ENCODE results near the gene CLDN19. TPM values are rescaled to one million over a fixed set of nuclear protein-coding genes. Genes with fewer than 3 reads are reported as not detected.

Gene CLDN19
- total and polyA plus RNA-seq, 9 donors, result 0.10 to 3.5 (median 0.58) TPM

DNA sequence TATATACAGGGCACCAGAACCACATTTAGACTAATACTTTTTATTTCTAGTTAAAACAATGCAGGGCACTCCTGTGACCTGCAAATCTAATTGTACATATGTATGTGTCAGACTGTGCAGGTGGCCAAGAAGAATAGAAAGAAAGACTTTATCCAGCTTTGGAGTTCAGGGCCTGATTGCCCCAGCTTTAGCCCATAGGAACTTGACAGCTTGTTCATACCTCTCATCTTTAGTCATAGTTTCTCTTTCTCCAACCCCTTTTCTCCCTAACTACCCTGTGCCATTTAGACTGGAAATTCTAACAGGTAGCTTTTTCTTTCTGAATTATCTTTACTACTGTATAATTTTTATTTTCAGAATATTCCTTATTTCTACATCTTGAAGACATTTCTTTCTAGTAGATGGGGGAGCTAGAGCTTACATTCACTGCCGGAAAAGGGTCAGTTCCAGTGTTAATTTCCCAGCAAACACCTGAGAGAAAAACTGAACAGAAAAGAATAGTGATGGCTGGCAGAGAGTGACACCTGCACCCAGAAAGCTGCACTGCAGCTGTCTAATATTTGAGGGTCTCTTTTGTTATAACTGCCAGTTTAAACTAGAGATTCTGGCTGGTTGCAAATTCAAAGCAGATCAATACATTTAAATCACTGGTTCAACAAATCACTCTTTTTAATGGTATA, 49.4 kb downstream of the CLDN19 start:
- no CpG with 5 or more reads among the region's 1 CpG for WGBS (ENCODE audit: insufficient coverage)
- DNase-seq, result no peak
- Histone ChIP-seq H3K27ac (ENCODE audit: low read length) (no peak overlapping the region), H3K36me3 (ENCODE audit: control insufficient read depth, insufficient read depth, low read length) (peaks cover 8% of the 10 kb centered on the region), H3K4me3 (ENCODE audit: low read length) (no peak overlapping the region), H3K4me1 (ENCODE audit: control insufficient read depth, insufficient read depth, low read length) (peaks cover 4% of the 10 kb centered on the region), H3K27me3 (ENCODE audit: control insufficient read depth, insufficient read depth, low read length) (no peaks in the 10 kb centered on the region), H3K9me3 (replicated peaks; ENCODE audit: control insufficient read depth, low read depth, low read length) (no peaks in the 10 kb centered on the region)

DNA sequence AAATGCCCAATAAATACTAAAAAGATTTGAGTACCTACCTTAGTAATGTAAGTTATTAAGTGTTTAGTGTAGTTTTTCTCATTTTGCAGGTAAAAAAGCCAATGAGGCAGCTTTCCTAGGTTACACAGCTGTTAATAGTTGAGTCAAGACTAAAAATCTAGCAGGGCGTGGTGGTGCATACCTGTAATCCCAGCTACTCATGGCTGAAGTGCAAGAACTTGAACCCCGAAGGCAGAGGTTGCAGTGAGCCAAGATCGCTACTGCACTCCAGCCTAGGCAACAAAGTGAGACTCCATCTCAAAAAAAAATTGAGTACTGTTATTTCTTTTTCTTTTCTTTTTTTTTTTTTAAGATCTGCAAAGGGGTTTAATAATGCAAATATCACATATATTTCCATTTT, 50.1 kb downstream of the CLDN19 start:
- Histone ChIP-seq H3K9me3 (replicated peaks; ENCODE audit: control insufficient read depth, low read depth, low read length) (no peaks in the 10 kb centered on the region), H3K36me3 (ENCODE audit: control insufficient read depth, insufficient read depth, low read length) (peaks cover 5% of the 10 kb centered on the region), H3K4me3 (ENCODE audit: low read length) (no peak overlapping the region), H3K27me3 (ENCODE audit: control insufficient read depth, insufficient read depth, low read length) (no peaks in the 10 kb centered on the region), H3K4me1 (ENCODE audit: control insufficient read depth, insufficient read depth, low read length) (peaks cover 4% of the 10 kb centered on the region), H3K27ac (ENCODE audit: low read length) (no peak overlapping the region)
- DNase-seq, result no peak
- WGBS (ENCODE audit: insufficient coverage), result 75% methylated on average over 1 of the region's 3 CpGs

DNA sequence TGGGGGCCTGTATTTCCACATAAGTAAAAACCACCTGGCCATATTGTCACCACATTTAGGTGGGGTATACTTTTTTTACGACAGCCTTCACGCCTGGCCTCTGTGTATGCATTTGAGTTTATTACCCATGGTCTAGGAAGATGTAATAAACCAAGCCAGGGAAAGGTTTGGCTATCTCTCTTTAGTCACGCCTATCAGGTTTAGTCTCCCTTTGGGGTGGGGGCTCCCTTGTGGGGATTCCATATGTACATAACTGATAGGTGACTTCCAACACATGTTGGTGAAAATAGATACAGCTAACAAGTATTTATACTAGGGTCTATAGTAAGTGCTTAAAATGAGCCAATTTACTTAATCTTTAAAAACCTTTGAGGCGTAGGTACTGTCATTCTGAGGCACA, 53.6 kb downstream of the CLDN19 start:
- Histone ChIP-seq H3K4me3 (ENCODE audit: low read length) (no peak overlapping the region), H3K36me3 (ENCODE audit: control insufficient read depth, insufficient read depth, low read length) (peaks cover 8% of the 10 kb centered on the region), H3K27ac (ENCODE audit: low read length) (no peak overlapping the region), H3K9me3 (replicated peaks; ENCODE audit: control insufficient read depth, low read depth, low read length) (no peaks in the 10 kb centered on the region), H3K27me3 (ENCODE audit: control insufficient read depth, insufficient read depth, low read length) (no peaks in the 10 kb centered on the region), H3K4me1 (ENCODE audit: control insufficient read depth, insufficient read depth, low read length) (peaks cover 7% of the 10 kb centered on the region)
- no CpG with 5 or more reads among the region's 4 CpGs for WGBS (ENCODE audit: insufficient coverage)
- no peak for DNase-seq

DNA sequence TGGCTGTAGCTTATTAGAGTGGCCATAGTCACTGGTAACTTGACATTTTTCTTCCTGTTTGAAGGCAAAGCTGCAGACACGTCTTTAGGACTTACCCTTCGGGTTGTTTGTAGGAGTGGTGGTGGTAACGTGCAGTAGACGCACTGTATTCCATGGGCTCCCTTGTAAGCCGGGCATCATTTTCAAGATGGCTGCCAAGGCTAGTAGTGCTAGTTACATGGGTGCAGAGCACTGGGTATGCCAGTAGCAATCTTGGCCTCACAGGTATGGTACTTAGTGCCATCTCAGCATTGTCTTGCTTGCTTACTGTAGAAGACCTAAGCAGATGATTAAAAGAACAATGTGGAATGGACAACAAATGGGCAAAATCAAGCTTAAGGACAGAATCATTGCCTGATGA, 55.9 kb downstream of the CLDN19 start:
- H3K4me3 ChIP-seq (ENCODE audit: low read length), result peak overlapping the region; percentile 50
- WGBS (ENCODE audit: insufficient coverage), result 13% methylated on average over 5 of the region's 5 CpGs
- peak; percentile 6 for DNase-seq
- no peaks in the 10 kb centered on the region for H3K27me3 ChIP-seq (ENCODE audit: control insufficient read depth, insufficient read depth, low read length)
- no peak overlapping the region for H3K27ac ChIP-seq (ENCODE audit: low read length)
- no peaks in the 10 kb centered on the region for H3K9me3 ChIP-seq (replicated peaks; ENCODE audit: control insufficient read depth, low read depth, low read length)
- peaks cover 14% of the 10 kb centered on the region for H3K4me1 ChIP-seq (ENCODE audit: control insufficient read depth, insufficient read depth, low read length)
- H3K36me3 ChIP-seq (ENCODE audit: control insufficient read depth, insufficient read depth, low read length), result peaks cover 8% of the 10 kb centered on the region

Other genes starting within 250 kb of the CLDN19 start
- 50.1 TPM for gene PPIH, start 81.8 kb downstream of the CLDN19 start, total RNA-seq
- gene PPIH, start 81.8 kb downstream of the CLDN19 start, polyA plus RNA-seq (ENCODE audit: insufficient read depth in 1 of 8, insufficient read length in 8 of 8, low replicate concordance in 1 of 8), result 10 to 100 TPM; 37.2 to 43.4 (median 40.2) TPM
- gene YBX1, start 57.8 kb downstream of the CLDN19 start, total RNA-seq, result 671 TPM
- 1,000 to 10,000 TPM in 6 of 8 donors, 100 to 1,000 TPM in 2; 883 to 1,154 (median 1,055) TPM for gene YBX1, start 57.8 kb downstream of the CLDN19 start, polyA plus RNA-seq (ENCODE audit: insufficient read depth in 1 of 8, insufficient read length in 8 of 8, low replicate concordance in 1 of 8)
- 72.3 TPM for gene P3H1, start 26.8 kb upstream of the CLDN19 start, total RNA-seq
- 100 to 1,000 TPM in 1 of 8 donors, 10 to 100 TPM in 7; 51.7 to 103 (median 72.5) TPM for gene P3H1, start 26.8 kb upstream of the CLDN19 start, polyA plus RNA-seq (ENCODE audit: insufficient read depth in 1 of 8, insufficient read length in 8 of 8, low replicate concordance in 1 of 8)
- 5.2 TPM for gene C1orf50, start 27.0 kb upstream of the CLDN19 start, total RNA-seq
- 10 to 100 TPM in 3 of 8 donors, 1 to 10 TPM in 5; 4.6 to 12.9 (median 8.9) TPM for gene C1orf50, start 27.0 kb upstream of the CLDN19 start, polyA plus RNA-seq (ENCODE audit: insufficient read depth in 1 of 8, insufficient read length in 8 of 8, low replicate concordance in 1 of 8)
- 0.18 TPM for gene TMEM269, start 44.8 kb upstream of the CLDN19 start, total RNA-seq
- gene TMEM269, start 44.8 kb upstream of the CLDN19 start, polyA plus RNA-seq (ENCODE audit: insufficient read depth in 1 of 8, insufficient read length in 8 of 8, low replicate concordance in 1 of 8), result 1 to 10 TPM in 1 of 8 donors, under 1 TPM in 7; 0.56 to 1.2 (median 0.80) TPM
- gene ERMAP, start 76.9 kb upstream of the CLDN19 start, total RNA-seq, result 6.7 TPM
- 10 to 100 TPM in 2 of 8 donors, 1 to 10 TPM in 6; 6.9 to 10.9 (median 8.4) TPM for gene ERMAP, start 76.9 kb upstream of the CLDN19 start, polyA plus RNA-seq (ENCODE audit: insufficient read depth in 1 of 8, insufficient read length in 8 of 8, low replicate concordance in 1 of 8)
- 51.9 TPM for gene SVBP, start 77.2 kb upstream of the CLDN19 start, total RNA-seq
- 10 to 100 TPM; 39.1 to 55.5 (median 48.9) TPM for gene SVBP, start 77.2 kb upstream of the CLDN19 start, polyA plus RNA-seq (ENCODE audit: insufficient read depth in 1 of 8, insufficient read length in 8 of 8, low replicate concordance in 1 of 8)
- 9.9 TPM for gene ZNF691, start 106.4 kb upstream of the CLDN19 start, total RNA-seq
- 10 to 100 TPM in 4 of 8 donors, 1 to 10 TPM in 4; 8.6 to 10.7 (median 10.1) TPM for gene ZNF691, start 106.4 kb upstream of the CLDN19 start, polyA plus RNA-seq (ENCODE audit: insufficient read depth in 1 of 8, insufficient read length in 8 of 8, low replicate concordance in 1 of 8)
- 16.8 TPM for gene SLC2A1, start 218.6 kb upstream of the CLDN19 start, total RNA-seq
- gene SLC2A1, start 218.6 kb upstream of the CLDN19 start, polyA plus RNA-seq (ENCODE audit: insufficient read depth in 1 of 8, insufficient read length in 8 of 8, low replicate concordance in 1 of 8), result 10 to 100 TPM; 15.9 to 43.7 (median 19.2) TPM

Measured in muscle of leg (tissue), 11 donors.